GM11168 (cell line): ENCODE data around the gene LAMB4.

ENCODE experiments used
- in situ Hi-C: fragments of 300-500 bp; cut with MboI; formaldehyde crosslinking; loops from one replicate; pipeline ENCODE4 v1.12.0; 2022; ENCODE audit warnings: low sequenced_read_pairs; ENCODE audit not compliant: unreplicated experiment

LAMB4 gene

DNA sequence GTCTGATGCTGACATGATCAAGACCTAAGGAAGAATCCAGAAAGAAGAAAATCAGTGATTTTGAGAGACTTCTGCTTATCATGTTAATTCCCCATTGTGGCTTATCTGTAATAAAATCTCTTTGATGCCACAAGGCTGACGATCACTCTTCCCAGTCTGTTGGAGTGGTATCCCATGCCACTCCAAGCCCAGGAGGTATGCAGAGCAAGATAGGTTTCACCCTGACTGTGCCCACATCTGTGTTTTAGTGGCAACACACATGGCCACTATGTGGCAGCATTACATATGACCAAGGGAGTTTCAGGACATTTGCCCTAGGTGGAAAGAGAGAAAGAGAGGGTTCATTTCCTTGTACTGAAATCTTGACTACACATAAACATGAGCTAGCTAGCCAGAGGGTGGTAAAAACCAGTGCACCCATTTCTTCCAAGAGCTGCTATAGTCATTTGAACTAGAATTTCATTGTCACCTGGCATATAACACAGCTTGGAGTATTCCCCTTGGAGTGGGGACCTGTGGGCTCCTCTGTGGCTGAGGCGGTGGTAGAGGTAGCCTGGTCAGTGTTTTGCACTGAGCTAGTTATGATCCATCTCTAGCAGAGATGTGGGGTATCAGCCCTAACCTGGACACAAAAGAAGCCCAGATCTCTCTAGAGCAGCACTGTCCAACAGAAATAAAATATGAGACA lies 20.8 kb downstream of the LAMB4 start:
- in situ Hi-C loops = no loop called here

DNA sequence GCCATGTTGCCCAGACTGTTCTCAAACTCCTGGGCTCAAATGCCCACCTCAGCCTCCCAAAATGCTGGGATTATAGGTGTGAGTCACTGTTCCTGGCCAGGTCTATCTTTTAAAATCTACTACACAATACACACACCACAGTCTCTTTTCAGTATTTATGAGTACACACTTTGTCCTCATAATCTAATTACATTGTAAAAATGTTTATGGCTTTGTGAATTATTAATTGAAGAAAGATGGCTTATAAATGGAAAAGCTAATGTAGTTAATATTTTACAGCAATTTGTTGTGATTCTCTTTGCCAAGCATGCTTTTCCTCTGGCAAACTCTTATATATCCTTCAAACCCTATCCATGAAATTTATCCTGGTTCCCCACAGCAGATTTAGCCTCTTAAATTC lies 22.0 kb downstream of the LAMB4 start:
- in situ Hi-C loops = no loop called here

GRCh38 chr7:108104324-108104723 lies 25.8 kb downstream of the LAMB4 start:
- in situ Hi-C loops = no loop called here

- in situ Hi-C loops = no loop called here
These were observed 26.4 kb downstream of the LAMB4 start for GRCh38 chr7:108103558-108104298.

- in situ Hi-C loops = no loop called here
These were observed 27.4 kb downstream of the LAMB4 start for GRCh38 chr7:108102671-108103312.

GRCh38 chr7:108101759-108102158 lies 28.4 kb downstream of the LAMB4 start:
- in situ Hi-C loops = no loop called here

DNA sequence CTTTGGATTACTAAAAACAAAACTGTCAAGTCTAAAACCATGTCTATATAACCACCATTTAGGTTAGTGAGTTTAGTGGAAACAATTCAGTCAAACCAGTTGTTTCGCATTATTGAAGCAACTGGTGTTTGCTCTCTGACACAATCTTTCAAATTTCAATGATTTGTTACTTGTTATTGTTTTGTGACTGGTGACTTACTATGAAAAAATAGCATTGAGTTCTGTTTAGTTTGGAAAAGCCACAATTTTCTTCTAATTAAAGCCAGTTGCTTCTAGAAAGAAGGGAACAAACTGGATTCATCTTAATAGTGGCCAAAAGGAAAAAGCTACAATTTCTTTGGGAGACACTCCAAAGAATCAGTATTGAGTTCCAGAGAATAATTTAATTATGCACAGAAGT lies 30.4 kb downstream of the LAMB4 start:
- in situ Hi-C loops = no loop called here

- in situ Hi-C loops = no loop called here
These were observed 32.5 kb downstream of the LAMB4 start for GRCh38 chr7:108097703-108098102.

DNA sequence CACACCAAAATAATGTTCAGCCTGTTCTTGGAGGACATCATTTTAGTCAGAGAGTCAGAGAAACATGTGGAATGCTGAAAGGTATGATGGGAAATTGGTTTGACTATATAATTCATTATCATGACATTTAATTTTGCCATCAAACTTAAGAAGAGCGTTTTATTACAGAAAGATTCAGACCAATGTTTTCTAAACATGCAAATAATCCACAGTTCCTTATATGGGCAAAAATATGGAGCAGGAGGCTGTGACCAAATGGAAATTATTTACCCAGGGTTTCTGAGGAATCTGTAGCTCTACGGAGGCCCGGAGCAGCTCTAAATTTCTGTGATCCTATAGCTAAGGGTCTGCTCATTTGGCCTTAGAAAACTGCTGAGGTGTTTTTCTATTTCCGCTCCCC lies 33.2 kb downstream of the LAMB4 start:
- in situ Hi-C loops = no loop called here

- in situ Hi-C loops = no loop called here
These were observed 35.0 kb downstream of the LAMB4 start for GRCh38 chr7:108094933-108095710.

DNA sequence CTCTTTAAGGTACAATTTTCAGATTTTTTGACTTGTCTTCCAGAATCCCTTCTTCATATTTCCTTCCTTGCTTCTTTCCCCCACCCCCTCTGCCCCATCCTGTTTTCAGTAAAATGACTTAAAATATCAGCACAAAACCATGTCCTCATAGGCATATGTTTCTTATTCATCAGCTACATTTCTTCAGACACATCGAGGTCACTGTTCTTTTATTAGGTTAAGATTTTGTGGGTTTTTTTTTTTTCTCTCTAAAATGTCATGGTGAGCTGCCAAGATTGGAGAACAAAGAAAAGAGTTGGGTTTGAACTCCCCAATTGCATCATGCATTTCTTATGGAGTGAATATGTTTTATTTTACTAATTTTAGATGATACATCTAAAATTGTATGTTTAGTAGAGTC lies 35.8 kb downstream of the LAMB4 start:
- in situ Hi-C loops = no loop called here

DNA sequence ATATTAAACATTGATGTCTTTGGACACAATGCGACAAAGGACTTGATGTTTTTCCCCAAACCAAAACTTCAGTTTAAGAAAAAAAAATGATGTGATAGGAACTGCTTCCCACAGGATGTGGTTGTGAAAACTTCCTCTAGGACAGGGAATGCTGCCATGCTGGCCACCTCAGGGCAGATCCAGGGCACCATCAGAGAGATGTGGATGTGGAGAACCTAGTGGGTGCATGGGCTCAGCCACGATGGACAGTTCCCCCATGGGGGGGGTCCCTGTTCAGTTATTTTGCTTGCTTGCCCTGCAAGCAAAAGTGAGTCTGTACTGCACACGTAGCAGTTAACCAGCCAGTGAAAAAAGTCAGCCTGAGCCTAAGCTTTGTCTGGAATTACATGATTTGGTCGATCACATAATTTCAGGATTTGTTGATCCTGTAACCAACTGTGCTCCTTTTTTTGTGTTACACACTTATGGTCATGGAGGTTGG lies 36.3 kb downstream of the LAMB4 start:
- in situ Hi-C loops = no loop called here

- in situ Hi-C loops = no loop called here
These were observed 36.8 kb downstream of the LAMB4 start for GRCh38 chr7:108093341-108093740.

GRCh38 chr7:108091461-108091831 lies 38.7 kb downstream of the LAMB4 start:
- in situ Hi-C loops = no loop called here

DNA sequence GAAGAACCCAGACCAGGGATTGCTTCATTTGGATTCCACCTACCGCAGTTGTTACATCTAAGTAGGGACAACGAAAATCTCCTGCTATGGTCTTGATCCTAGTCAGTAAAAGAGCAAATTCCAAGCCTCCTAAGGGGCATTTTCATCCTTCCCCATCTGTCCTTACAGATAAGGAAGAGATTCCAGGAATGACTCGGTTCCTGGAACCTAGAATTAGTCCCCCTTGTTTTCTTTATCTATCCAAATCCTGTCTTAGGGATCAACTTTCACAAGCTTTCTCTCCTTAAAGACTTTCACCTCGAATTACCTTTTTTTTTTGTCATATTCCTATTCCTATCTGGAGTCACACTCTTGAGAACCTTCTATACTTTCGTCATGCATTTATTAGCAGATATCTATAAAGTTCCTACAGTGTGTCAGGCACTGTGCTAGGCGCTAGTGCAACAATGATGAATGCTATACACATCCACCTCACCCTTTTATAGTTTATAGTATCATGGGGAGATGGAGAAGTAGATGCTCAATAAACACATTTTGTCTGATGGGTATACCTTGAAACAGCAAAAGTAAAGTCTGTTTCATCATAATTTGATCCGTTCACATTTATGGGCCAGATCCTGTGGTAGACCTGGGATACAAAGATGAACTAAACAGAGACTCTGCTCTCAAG lies 39.2 kb downstream of the LAMB4 start:
- in situ Hi-C loops = no loop called here

- in situ Hi-C loops = no loop called here
These were observed 40.8 kb downstream of the LAMB4 start for GRCh38 chr7:108089381-108089780.

DNA sequence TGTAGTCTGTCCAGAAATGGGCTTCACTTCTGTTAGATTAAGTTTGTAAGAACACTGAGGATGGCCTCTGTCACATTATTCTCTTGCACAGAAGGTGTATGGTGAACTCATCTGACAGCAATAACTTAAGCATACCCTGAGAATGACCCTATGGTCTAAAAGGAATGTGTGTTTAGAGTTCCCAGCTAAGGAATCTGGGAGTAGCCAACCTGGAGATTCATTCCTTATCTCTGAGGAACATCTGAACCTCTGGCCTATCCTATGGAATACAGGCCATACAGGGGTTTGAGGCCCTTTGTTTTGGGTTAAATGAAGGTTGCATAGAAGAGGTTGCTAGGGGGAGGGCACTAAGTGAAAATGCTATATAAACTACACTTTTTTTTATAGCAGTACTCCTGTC lies 41.4 kb downstream of the LAMB4 start:
- in situ Hi-C loops = no loop called here

DNA sequence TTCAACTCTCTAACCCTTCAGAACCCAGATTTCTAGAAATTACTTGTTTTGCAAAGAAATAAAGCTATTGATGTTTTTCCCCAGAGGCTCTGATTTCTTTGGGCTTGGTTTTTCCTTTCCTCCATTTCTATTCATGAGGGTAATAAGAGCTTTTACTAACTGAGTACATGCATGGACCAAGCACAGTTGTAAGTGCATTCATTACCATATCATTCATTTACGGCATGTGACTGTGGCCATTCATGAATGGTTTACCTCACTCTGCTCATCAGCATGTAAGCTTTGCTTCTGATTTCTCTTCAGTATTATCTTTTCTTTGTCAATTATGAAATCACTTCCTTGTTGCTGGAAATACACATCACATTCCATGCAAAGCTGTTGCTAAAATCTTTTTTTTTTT lies 42.4 kb downstream of the LAMB4 start:
- in situ Hi-C loops = no loop called here

- in situ Hi-C loops = no loop called here
These were observed 43.2 kb downstream of the LAMB4 start for GRCh38 chr7:108086962-108087361.

DNA sequence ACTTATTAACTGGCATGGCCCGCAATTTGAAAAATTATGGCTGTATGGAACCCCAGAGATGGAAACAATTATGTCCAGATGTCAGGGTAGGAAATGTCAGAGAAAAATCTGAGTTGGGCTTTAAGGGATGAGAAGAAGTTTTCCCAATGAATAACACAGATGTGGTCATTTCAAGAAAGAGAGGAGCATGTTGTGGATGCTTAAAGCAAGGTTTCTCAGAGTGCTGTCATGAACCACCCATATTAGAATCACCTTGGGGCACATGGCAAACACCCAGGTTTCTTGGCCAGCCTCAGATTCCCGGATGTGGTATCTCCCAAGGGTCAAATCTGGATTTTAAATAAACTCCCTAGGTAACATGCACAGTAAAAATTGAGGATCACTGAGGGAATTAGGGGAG lies 43.6 kb downstream of the LAMB4 start:
- in situ Hi-C loops = no loop called here
